Measurements from ENCODE around the gene GBE1. TPM values are rescaled to one million over a fixed set of nuclear protein-coding genes. Genes with fewer than 3 reads are reported as not detected.
"Not testable (repeated sequence)": the region's sequence is repeated elsewhere in the genome, so short reads cannot be mapped to it uniquely, and the experiment has no call there.

GBE1 gene
- polyA plus RNA-seq, 1 donor (not counting 4 experiments of a cell fraction or from before 2014, with no cell fraction given), result 30.2 TPM

- TF ChIP-seq, protein P1, sequence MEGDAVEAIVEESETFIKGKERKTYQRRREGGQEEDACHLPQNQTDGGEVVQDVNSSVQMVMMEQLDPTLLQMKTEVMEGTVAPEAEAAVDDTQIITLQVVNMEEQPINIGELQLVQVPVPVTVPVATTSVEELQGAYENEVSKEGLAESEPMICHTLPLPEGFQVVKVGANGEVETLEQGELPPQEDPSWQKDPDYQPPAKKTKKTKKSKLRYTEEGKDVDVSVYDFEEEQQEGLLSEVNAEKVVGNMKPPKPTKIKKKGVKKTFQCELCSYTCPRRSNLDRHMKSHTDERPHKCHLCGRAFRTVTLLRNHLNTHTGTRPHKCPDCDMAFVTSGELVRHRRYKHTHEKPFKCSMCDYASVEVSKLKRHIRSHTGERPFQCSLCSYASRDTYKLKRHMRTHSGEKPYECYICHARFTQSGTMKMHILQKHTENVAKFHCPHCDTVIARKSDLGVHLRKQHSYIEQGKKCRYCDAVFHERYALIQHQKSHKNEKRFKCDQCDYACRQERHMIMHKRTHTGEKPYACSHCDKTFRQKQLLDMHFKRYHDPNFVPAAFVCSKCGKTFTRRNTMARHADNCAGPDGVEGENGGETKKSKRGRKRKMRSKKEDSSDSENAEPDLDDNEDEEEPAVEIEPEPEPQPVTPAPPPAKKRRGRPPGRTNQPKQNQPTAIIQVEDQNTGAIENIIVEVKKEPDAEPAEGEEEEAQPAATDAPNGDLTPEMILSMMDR (optimal IDR thresholded peaks at IDR 0.05 in 1 of 3, IDR thresholded peaks at IDR 0.05 in 1 of 3, conservative IDR thresholded peaks at IDR 0.05 in 1 of 3; ENCODE audit: extremely low read depth in 1 of 3, insufficient read depth in 2 of 3, low read length in 3 of 3), result no peak
- no peak for TF ChIP-seq EZH2 (IDR thresholded peaks at IDR 0.05; ENCODE audit: low read length)
- H3K4me3 ChIP-seq (ENCODE audit: control insufficient read depth in 2 of 3, extremely low read depth in 1 of 3, insufficient read depth in 2 of 3, low read depth in 1 of 3, low read length in 3 of 3), result no peak overlapping the region
- H4K20me1 ChIP-seq (ENCODE audit: control insufficient read depth, extremely low read depth, insufficient read depth, low read length), result no peaks in the 10 kb centered on the region
- no peak overlapping the region for H3K9ac ChIP-seq (ENCODE audit: control insufficient read depth, extremely low read depth, insufficient read depth, low read length)
- DNase-seq (ENCODE audit: low read depth, low spot score) (no peak), FAIRE-seq (no peak)
- no peak overlapping the region for H3K4me2 ChIP-seq (ENCODE audit: control insufficient read depth, extremely low read depth, insufficient read depth, low read depth, low read length)
- no peaks in the 10 kb centered on the region for H3K9me3 ChIP-seq (ENCODE audit: control insufficient read depth, low read depth, low read length)
- H3K27me3 ChIP-seq (ENCODE audit: control insufficient read depth, extremely low read depth, insufficient read depth, low read length), result no peaks in the 10 kb centered on the region
- peaks cover 3% of the 10 kb centered on the region for H3K4me1 ChIP-seq (ENCODE audit: control insufficient read depth, extremely low read depth, insufficient read depth, low read length)
- no peak overlapping the region for H3K27ac ChIP-seq (ENCODE audit: control insufficient read depth, insufficient read depth, low read length)
- no peaks in the 10 kb centered on the region for H3K36me3 ChIP-seq (ENCODE audit: control insufficient read depth in 2 of 2, extremely low read depth in 1 of 2, insufficient read depth in 2 of 2, low read length in 2 of 2)
- no peak overlapping the region for H2AFZ ChIP-seq (ENCODE audit: control insufficient read depth, low read length)
- dilution Hi-C loops (cut with MboI; ENCODE audit: extremely low pct_ligation_motif_present, low sequenced_read_pairs), result no loop called here
- H3K79me2 ChIP-seq (ENCODE audit: control insufficient read depth, insufficient read depth, low read length), result no peaks in the 10 kb centered on the region
- H3K9me1 ChIP-seq (ENCODE audit: control insufficient read depth, extremely low read depth, insufficient read depth, low read length), result no peaks in the 10 kb centered on the region
Measured at GRCh38 chr3:81769299-81769698, 7.9 kb upstream of the GBE1 start.

- H3K9ac ChIP-seq (ENCODE audit: control insufficient read depth, extremely low read depth, insufficient read depth, low read length); H3K27ac ChIP-seq (ENCODE audit: control insufficient read depth, insufficient read depth, low read length); FAIRE-seq; H2AFZ ChIP-seq (ENCODE audit: control insufficient read depth, low read length); H3K4me2 ChIP-seq (ENCODE audit: control insufficient read depth, extremely low read depth, insufficient read depth, low read depth, low read length); H3K4me1 ChIP-seq (ENCODE audit: control insufficient read depth, extremely low read depth, insufficient read depth, low read length); H3K4me3 ChIP-seq (ENCODE audit: control insufficient read depth in 2 of 3, extremely low read depth in 1 of 3, insufficient read depth in 2 of 3, low read depth in 1 of 3, low read length in 3 of 3); H3K79me2 ChIP-seq (ENCODE audit: control insufficient read depth, insufficient read depth, low read length); H3K9me3 ChIP-seq (ENCODE audit: control insufficient read depth, low read depth, low read length); dilution Hi-C loops (cut with MboI; ENCODE audit: extremely low pct_ligation_motif_present, low sequenced_read_pairs); DNase-seq (ENCODE audit: low read depth, low spot score); H3K9me1 ChIP-seq (ENCODE audit: control insufficient read depth, extremely low read depth, insufficient read depth, low read length); H3K27me3 ChIP-seq (ENCODE audit: control insufficient read depth, extremely low read depth, insufficient read depth, low read length); H3K36me3 ChIP-seq (ENCODE audit: control insufficient read depth in 2 of 2, extremely low read depth in 1 of 2, insufficient read depth in 2 of 2, low read length in 2 of 2); H4K20me1 ChIP-seq (ENCODE audit: control insufficient read depth, extremely low read depth, insufficient read depth, low read length): not testable (repeated sequence)
Measured at GRCh38 chr3:81767250-81767859, 5.9 kb upstream of the GBE1 start.

DNA sequence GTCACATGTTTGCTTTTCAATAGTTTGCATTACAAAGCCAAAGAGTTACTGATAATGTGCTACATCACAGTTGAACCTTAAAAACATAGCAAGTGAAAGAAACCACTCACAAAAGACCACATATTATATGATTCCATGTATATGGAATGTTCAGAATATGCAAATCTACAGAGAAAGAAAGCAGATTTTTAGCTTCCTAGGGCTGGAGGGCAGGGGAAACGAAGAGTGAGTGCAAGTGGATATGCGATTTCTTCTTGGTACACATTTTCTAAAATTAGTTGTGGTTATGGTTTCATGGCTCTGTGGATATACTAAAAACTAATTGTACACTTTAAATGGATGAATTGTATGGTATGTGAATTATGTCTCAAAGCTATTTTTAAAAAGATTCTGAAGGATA, 4.0 kb upstream of the GBE1 start:
- no peak overlapping the region for H3K9ac ChIP-seq (ENCODE audit: control insufficient read depth, extremely low read depth, insufficient read depth, low read length)
- DNase-seq (ENCODE audit: low read depth, low spot score) (no peak), FAIRE-seq (no peak)
- H2AFZ ChIP-seq (ENCODE audit: control insufficient read depth, low read length), result no peak overlapping the region
- no peak overlapping the region for H3K4me2 ChIP-seq (ENCODE audit: control insufficient read depth, extremely low read depth, insufficient read depth, low read depth, low read length)
- H4K20me1 ChIP-seq (ENCODE audit: control insufficient read depth, extremely low read depth, insufficient read depth, low read length), result no peaks in the 10 kb centered on the region
- dilution Hi-C loops (cut with MboI; ENCODE audit: extremely low pct_ligation_motif_present, low sequenced_read_pairs), result no loop called here
- no peak overlapping the region for H3K4me3 ChIP-seq (ENCODE audit: control insufficient read depth in 2 of 3, extremely low read depth in 1 of 3, insufficient read depth in 2 of 3, low read depth in 1 of 3, low read length in 3 of 3)
- no peaks in the 10 kb centered on the region for H3K9me3 ChIP-seq (ENCODE audit: control insufficient read depth, low read depth, low read length)
- no peaks in the 10 kb centered on the region for H3K36me3 ChIP-seq (ENCODE audit: control insufficient read depth in 2 of 2, extremely low read depth in 1 of 2, insufficient read depth in 2 of 2, low read length in 2 of 2)
- no peak for TF ChIP-seq EZH2 (IDR thresholded peaks at IDR 0.05; ENCODE audit: low read length)
- TF ChIP-seq, protein P1 (optimal IDR thresholded peaks at IDR 0.05 in 1 of 3, IDR thresholded peaks at IDR 0.05 in 1 of 3, conservative IDR thresholded peaks at IDR 0.05 in 1 of 3; ENCODE audit: extremely low read depth in 1 of 3, insufficient read depth in 2 of 3, low read length in 3 of 3), result no peak
- H3K79me2 ChIP-seq (ENCODE audit: control insufficient read depth, insufficient read depth, low read length), result no peaks in the 10 kb centered on the region
- peaks cover 9% of the 10 kb centered on the region for H3K4me1 ChIP-seq (ENCODE audit: control insufficient read depth, extremely low read depth, insufficient read depth, low read length)
- H3K27ac ChIP-seq (ENCODE audit: control insufficient read depth, insufficient read depth, low read length), result no peak overlapping the region
- no peaks in the 10 kb centered on the region for H3K9me1 ChIP-seq (ENCODE audit: control insufficient read depth, extremely low read depth, insufficient read depth, low read length)
- H3K27me3 ChIP-seq (ENCODE audit: control insufficient read depth, extremely low read depth, insufficient read depth, low read length), result no peaks in the 10 kb centered on the region

Data from keratinocyte (primary cell).